OCI-LY7 (cell line): ENCODE data around the gene CABCOCO1. TPM values are rescaled to one million over a fixed set of nuclear protein-coding genes. Genes with fewer than 3 reads are reported as not detected.

Experiments used
- BruUV-seq: library from RNA; stranded (reverse); fragments of 400-500 nt; replicated peaks from 2 replicates; lab custom pipeline; 2021; lab: Mats Ljungman, UMichigan
- CTCF ChIA-PET: fragments of 300-600 bp; sonication (Branson Sonifier 250); formaldehyde crosslinking; loops from one replicate; lab custom pipeline; 2022; ENCODE audit warnings: antibody characterized with exemption; ENCODE audit not compliant: unreplicated experiment; lab: Charles Lee
- POLR2A ChIA-PET: fragments of 300-600 bp; sonication (Branson Sonifier 250); formaldehyde crosslinking; loops from one replicate; lab custom pipeline; 2022; ENCODE audit warnings: antibody characterized with exemption; lab: Charles Lee
- DNase-seq: peaks from one replicate; pipeline ENCODE4 v3.0.0-alpha.2; 2015; ENCODE audit warnings: low spot score
- H2AFZ ChIP-seq: fragments of 200-600 bp; sonication (generic), shearing (Covaris generic); 2 replicates; pipeline ENCODE4 v1.6.1; 2014; ENCODE audit warnings: mild to moderate bottlenecking, antibody characterized with exemption, low read length, moderate library complexity
- H3K27ac ChIP-seq: fragments of 200-600 bp; sonication (generic); 2 replicates; pipeline ENCODE4 v1.5.1; 2014; ENCODE audit warnings: mixed run types, low read depth, mild to moderate bottlenecking, moderate library complexity, low read length, inconsistent platforms; ENCODE audit not compliant: poor library complexity, severe bottlenecking
- H3K36me3 ChIP-seq: fragments of 200-600 bp; sonication (generic); 2 replicates; pipeline ENCODE4 v1.6.1; 2014; ENCODE audit warnings: mild to moderate bottlenecking, antibody characterized with exemption, low read length, moderate library complexity, mixed read lengths; ENCODE audit not compliant: insufficient read depth
- H3K4me1 ChIP-seq: fragments of 200-600 bp; sonication (generic); 2 replicates; pipeline ENCODE4 v1.5.1; 2014; ENCODE audit warnings: mild to moderate bottlenecking, low read length; ENCODE audit not compliant: insufficient read depth, poor library complexity, severe bottlenecking
- H3K4me2 ChIP-seq: fragments of 200-600 bp; sonication (generic); 2 replicates; pipeline ENCODE4 v1.6.1; 2014; ENCODE audit warnings: mild to moderate bottlenecking, low read length
- H3K4me3 ChIP-seq: fragments of 200-600 bp; sonication (generic); 2 replicates; pipeline ENCODE4 v1.5.1; 2014; ENCODE audit warnings: mild to moderate bottlenecking, low read depth, low read length; ENCODE audit not compliant: poor library complexity, severe bottlenecking
- H3K79me2 ChIP-seq: fragments of 200-600 bp; sonication (generic); 2 replicates; pipeline ENCODE4 v1.6.1; 2016; ENCODE audit warnings: low read depth, mild to moderate bottlenecking, low read length, moderate library complexity, mixed read lengths; ENCODE audit not compliant: insufficient read depth
- H3K9me2 ChIP-seq: fragments of 200-600 bp; sonication (generic); 2 replicates; pipeline ENCODE4 v1.6.1; 2016; ENCODE audit warnings: mild to moderate bottlenecking, low read length, mixed read lengths; ENCODE audit not compliant: insufficient read depth
- H3K9me3 ChIP-seq: fragments of 200-600 bp; sonication (generic); 2 replicates; pipeline ENCODE4 v1.6.1; 2014; ENCODE audit warnings: mild to moderate bottlenecking, mixed run types, low read length, mixed read lengths
- H4K20me1 ChIP-seq: fragments of 200-600 bp; sonication (generic); 2 replicates; pipeline ENCODE4 v1.6.1; 2014; ENCODE audit warnings: mild to moderate bottlenecking, antibody characterized with exemption, low read length, moderate library complexity, mixed read lengths; ENCODE audit not compliant: insufficient read depth
- EZH2phosphoT487 ChIP-seq: fragments of 200-600 bp; sonication (generic); IDR thresholded peaks from 2 replicates; pipeline ENCODE4 v1.6.1; 2018; ENCODE audit warnings: low read depth, borderline replicate concordance, mild to moderate bottlenecking, mixed run types, antibody characterized with exemption, low read length, moderate library complexity, mixed read lengths
- intact Hi-C: fragments of 100-400 bp; cut with micrococcal nuclease; formaldehyde crosslinking; loops from one replicate; pipeline ENCODE4 v1.10.0; 2022; ENCODE audit not compliant: unreplicated experiment
- total RNA-seq, 2 experiments: library from RNA; depleted of rRNA in 1 of 2; stranded (reverse); fragments of >200 nt in 1 of 2; shearing (Covaris generic) in 1 of 2; gene quantifications; 2 replicates each; pipeline ENCODE4 v1.2.3, GENCODE V29; 2014 to 2022
- TF ChIP-seq, protein P1 (sequence below): fragments of 200-600 bp; sonication (generic); conservative IDR thresholded peaks from 2 replicates; pipeline ENCODE4 v1.5.1; 2014; ENCODE audit warnings: mild to moderate bottlenecking, antibody characterized with exemption, low read length, moderate library complexity, mixed read lengths

Gene CABCOCO1
- total RNA-seq, 2 experiments from 2014 or later, result not detected

DNA sequence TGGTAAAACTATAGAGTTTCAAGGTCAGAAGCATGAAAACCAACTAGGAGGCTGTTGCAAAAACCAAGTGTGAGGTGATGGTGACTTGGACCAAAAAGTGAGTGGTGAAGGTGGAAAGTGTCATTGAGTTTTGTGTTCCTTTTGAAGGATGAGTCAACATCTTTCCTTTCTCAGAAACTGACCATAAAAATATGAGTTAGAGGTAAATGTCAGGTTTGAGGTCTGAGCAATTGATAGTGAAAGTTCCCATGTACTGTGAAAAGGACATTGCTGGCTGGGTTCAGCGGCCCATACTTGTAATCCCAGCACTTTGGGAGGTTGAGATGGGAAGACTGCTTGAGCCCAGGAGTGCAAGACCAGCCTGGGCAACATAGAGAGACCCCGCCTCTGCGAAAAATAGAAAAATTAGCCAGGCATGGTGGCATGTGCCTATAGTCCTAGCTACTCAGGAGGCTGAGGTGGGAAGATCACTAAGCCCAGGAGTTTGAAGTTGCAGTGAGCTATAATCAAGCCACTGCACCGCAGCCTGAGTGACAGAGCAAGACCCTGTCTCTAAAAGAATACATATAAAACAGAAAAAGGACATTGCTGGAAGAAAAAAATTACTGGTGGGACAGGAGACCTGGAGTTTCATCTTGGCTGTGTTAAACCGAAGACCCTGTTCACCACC is 149.5 kb downstream of the CABCOCO1 start:
- BruUV-seq, result no TSS peak

GRCh38 chr10:61812920-61813319 is 150.2 kb downstream of the CABCOCO1 start:
- Histone ChIP-seq H3K9me2 (no peaks in the 10 kb centered on the region), H3K9me3 (no peaks in the 10 kb centered on the region), H3K27ac (no peak overlapping the region), H3K79me2 (no peaks in the 10 kb centered on the region), H3K4me1 (no peaks in the 10 kb centered on the region), H3K4me2 (no peak overlapping the region), H2AFZ (no peak overlapping the region), H3K4me3 (no peak overlapping the region), H4K20me1 (no peaks in the 10 kb centered on the region), H3K36me3 (no peaks in the 10 kb centered on the region)
- no peak for DNase-seq
- ChIA-PET POLR2A (no interaction called here), CTCF (no interaction called here)
- TF ChIP-seq EZH2phosphoT487, result no peak
- no TSS peak for BruUV-seq
- intact Hi-C loops, result no loop called here

More for the DNA sequence above, 149.5 kb downstream of the CABCOCO1 start:
- Histone ChIP-seq H2AFZ (no peak overlapping the region), H3K36me3 (no peaks in the 10 kb centered on the region), H3K4me3 (no peak overlapping the region), H3K79me2 (no peaks in the 10 kb centered on the region), H4K20me1 (no peaks in the 10 kb centered on the region), H3K9me2 (no peaks in the 10 kb centered on the region), H3K4me2 (no peak overlapping the region), H3K4me1 (no peaks in the 10 kb centered on the region), H3K27ac (no peak overlapping the region), H3K9me3 (no peaks in the 10 kb centered on the region)
- POLR2A ChIA-PET, result no interaction called here
- CTCF ChIA-PET, result no interaction called here
- intact Hi-C loops, result no loop called here
- no peak for DNase-seq
- TF ChIP-seq, protein P1, sequence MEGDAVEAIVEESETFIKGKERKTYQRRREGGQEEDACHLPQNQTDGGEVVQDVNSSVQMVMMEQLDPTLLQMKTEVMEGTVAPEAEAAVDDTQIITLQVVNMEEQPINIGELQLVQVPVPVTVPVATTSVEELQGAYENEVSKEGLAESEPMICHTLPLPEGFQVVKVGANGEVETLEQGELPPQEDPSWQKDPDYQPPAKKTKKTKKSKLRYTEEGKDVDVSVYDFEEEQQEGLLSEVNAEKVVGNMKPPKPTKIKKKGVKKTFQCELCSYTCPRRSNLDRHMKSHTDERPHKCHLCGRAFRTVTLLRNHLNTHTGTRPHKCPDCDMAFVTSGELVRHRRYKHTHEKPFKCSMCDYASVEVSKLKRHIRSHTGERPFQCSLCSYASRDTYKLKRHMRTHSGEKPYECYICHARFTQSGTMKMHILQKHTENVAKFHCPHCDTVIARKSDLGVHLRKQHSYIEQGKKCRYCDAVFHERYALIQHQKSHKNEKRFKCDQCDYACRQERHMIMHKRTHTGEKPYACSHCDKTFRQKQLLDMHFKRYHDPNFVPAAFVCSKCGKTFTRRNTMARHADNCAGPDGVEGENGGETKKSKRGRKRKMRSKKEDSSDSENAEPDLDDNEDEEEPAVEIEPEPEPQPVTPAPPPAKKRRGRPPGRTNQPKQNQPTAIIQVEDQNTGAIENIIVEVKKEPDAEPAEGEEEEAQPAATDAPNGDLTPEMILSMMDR, result no peak
- no peak for TF ChIP-seq EZH2phosphoT487

DNA sequence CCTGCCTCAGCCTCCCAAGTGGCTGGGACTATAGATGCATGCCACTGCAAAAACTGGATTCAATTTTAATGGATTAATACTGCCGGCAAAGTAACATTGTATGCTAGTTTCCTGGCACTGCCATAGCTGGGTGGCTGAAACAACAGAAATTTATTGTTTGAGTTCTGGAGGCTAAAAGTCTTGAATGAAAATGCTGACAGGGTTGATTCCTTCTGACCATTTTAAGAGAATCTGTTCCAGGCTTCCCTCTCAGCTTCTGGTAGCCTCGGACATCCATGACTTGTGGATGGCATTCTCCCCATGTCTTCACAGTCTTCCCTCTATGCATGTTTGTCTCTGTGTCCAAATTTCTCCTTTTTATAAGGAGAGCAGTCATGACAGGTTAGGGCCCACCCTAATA is 151.4 kb downstream of the CABCOCO1 start:
- ChIA-PET CTCF (no interaction called here), POLR2A (no interaction called here)
- H4K20me1 ChIP-seq, result no peaks in the 10 kb centered on the region
- no peaks in the 10 kb centered on the region for H3K4me1 ChIP-seq
- H3K4me2 ChIP-seq, result no peak overlapping the region
- H3K27ac ChIP-seq, result no peak overlapping the region
- H3K9me3 ChIP-seq, result no peaks in the 10 kb centered on the region
- H3K79me2 ChIP-seq, result no peaks in the 10 kb centered on the region
- no peak for TF ChIP-seq EZH2phosphoT487
- no peaks in the 10 kb centered on the region for H3K36me3 ChIP-seq
- H3K9me2 ChIP-seq, result no peaks in the 10 kb centered on the region
- no peak overlapping the region for H2AFZ ChIP-seq
- intact Hi-C loops, result no loop called here
- no TSS peak for BruUV-seq
- DNase-seq, result no peak
- no peak overlapping the region for H3K4me3 ChIP-seq
